Measurements from ENCODE around the gene PFKL. TPM values are rescaled to one million over a fixed set of nuclear protein-coding genes. Genes with fewer than 3 reads are reported as not detected.

The PFKL gene
- polyA plus RNA-seq, 1 donor (not counting 4 experiments of a cell fraction or from before 2014, with no cell fraction given): 46.6 TPM

DNA sequence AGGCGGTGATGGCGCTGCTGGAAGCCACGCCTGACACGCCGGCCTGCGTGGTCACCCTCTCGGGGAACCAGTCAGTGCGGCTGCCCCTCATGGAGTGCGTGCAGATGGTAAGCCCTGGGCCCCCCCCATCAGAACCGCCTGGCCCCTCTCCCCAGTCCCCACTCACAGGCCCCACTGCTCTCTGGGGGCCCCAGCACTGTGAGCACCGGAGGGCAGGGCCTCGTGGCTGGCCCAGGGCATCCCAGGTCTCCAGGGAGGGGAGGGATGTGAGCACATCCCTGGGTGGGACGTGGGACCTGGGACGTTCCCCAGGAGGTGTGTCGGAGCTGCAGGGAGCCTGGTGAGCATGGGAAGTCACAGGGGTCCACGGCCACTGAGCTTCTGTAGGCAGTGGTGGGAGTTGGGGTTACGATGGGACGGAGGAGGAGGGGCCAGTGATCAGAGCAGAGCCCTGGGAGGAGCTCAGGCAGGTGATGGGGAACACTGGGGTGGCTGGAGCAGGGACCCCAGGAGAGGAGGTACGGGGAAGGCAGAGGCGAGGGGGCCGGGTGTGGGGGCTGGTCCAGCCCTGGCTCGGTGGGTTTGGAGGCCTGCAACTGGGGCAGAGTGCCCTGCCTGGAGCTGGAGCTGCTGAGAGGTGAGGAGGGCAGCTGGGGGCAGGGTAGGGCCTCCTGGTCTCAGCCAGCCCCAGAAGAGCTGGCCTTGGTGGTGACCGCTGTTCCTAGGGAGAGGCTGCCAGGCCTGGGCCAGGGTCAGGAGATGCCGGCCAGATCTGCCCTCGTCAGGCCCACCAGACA lies 18.8 kb downstream of the PFKL start:
- dilution Hi-C loops (cut with MboI; ENCODE audit: extremely low pct_ligation_motif_present, low sequenced_read_pairs): no loop called here
- H3K27me3 ChIP-seq (ENCODE audit: control insufficient read depth, extremely low read depth, insufficient read depth, low read length): no peaks in the 10 kb centered on the region
- no peak overlapping the region for H3K27ac ChIP-seq (ENCODE audit: control insufficient read depth, insufficient read depth, low read length)
- no peak overlapping the region for H3K4me2 ChIP-seq (ENCODE audit: control insufficient read depth, extremely low read depth, insufficient read depth, low read depth, low read length)
- peaks cover 19 to 36% of the 10 kb centered on the region in 2 experiments for H3K36me3 ChIP-seq (ENCODE audit: control insufficient read depth in 2 of 2, extremely low read depth in 1 of 2, insufficient read depth in 2 of 2, low read length in 2 of 2)
- H3K9ac ChIP-seq (ENCODE audit: control insufficient read depth, extremely low read depth, insufficient read depth, low read length): no peak overlapping the region
- H3K9me3 ChIP-seq (ENCODE audit: control insufficient read depth, low read depth, low read length): no peaks in the 10 kb centered on the region
- H3K79me2 ChIP-seq (ENCODE audit: control insufficient read depth, insufficient read depth, low read length): no peaks in the 10 kb centered on the region
- no peak for TF ChIP-seq EZH2 (IDR thresholded peaks at IDR 0.05; ENCODE audit: low read length)
- H3K9me1 ChIP-seq (ENCODE audit: control insufficient read depth, extremely low read depth, insufficient read depth, low read length): no peaks in the 10 kb centered on the region
- no peak for DNase-seq (ENCODE audit: low read depth, low spot score)
- H2AFZ ChIP-seq (ENCODE audit: control insufficient read depth, low read length): no peak overlapping the region
- H3K4me3 ChIP-seq (ENCODE audit: control insufficient read depth in 2 of 3, extremely low read depth in 1 of 3, insufficient read depth in 2 of 3, low read depth in 1 of 3, low read length in 3 of 3): no peak overlapping the region
- no peak for FAIRE-seq
- peaks cover 3% of the 10 kb centered on the region for H3K4me1 ChIP-seq (ENCODE audit: control insufficient read depth, extremely low read depth, insufficient read depth, low read length)
- no peaks in the 10 kb centered on the region for H4K20me1 ChIP-seq (ENCODE audit: control insufficient read depth, extremely low read depth, insufficient read depth, low read length)

DNA sequence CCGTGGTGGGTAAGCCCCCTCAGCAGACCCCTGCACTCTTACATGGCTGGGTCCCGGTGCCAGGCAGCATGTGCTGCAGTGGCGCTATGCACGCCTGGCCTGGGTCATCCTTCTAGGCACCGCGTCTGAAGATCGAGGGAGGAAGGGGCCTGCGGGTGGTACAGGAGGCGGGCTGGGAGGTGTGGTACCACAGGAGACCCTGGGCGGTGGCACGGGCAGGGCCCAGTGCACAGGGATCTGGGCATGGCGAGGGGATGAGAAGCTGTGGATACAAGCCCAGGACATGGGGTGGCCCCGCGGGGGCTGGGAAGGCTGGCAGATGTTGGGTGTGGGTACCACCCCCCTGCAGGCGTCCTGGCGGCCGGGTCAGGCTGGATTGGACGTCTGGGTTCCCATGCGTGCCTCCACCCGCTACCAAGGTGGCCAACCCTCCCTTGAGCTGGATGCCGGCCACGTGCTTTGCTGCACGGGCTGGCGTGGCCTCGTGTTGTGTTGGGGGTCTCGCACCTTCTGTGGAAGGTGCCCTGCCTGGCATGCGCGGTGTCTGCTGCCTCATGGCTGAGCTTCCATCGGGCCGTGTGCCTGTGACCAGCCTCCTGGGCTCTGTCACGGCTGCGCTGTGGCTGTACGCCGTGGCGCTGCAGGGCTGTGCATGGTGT lies 19.7 kb downstream of the PFKL start:
- Histone ChIP-seq H3K4me1 (ENCODE audit: control insufficient read depth, extremely low read depth, insufficient read depth, low read length) (peaks cover 3% of the 10 kb centered on the region), H2AFZ (ENCODE audit: control insufficient read depth, low read length) (no peak overlapping the region), H3K27me3 (ENCODE audit: control insufficient read depth, extremely low read depth, insufficient read depth, low read length) (no peaks in the 10 kb centered on the region), H3K79me2 (ENCODE audit: control insufficient read depth, insufficient read depth, low read length) (no peaks in the 10 kb centered on the region), H4K20me1 (ENCODE audit: control insufficient read depth, extremely low read depth, insufficient read depth, low read length) (no peaks in the 10 kb centered on the region), H3K9me1 (ENCODE audit: control insufficient read depth, extremely low read depth, insufficient read depth, low read length) (no peaks in the 10 kb centered on the region), H3K36me3 (ENCODE audit: control insufficient read depth in 2 of 2, extremely low read depth in 1 of 2, insufficient read depth in 2 of 2, low read length in 2 of 2) (peaks cover 19 to 33% of the 10 kb centered on the region in 2 experiments), H3K9me3 (ENCODE audit: control insufficient read depth, low read depth, low read length) (no peaks in the 10 kb centered on the region), H3K4me2 (ENCODE audit: control insufficient read depth, extremely low read depth, insufficient read depth, low read depth, low read length) (no peak overlapping the region), H3K4me3 (ENCODE audit: control insufficient read depth in 2 of 3, extremely low read depth in 1 of 3, insufficient read depth in 2 of 3, low read depth in 1 of 3, low read length in 3 of 3) (no peak overlapping the region), H3K9ac (ENCODE audit: control insufficient read depth, extremely low read depth, insufficient read depth, low read length) (no peak overlapping the region), H3K27ac (ENCODE audit: control insufficient read depth, insufficient read depth, low read length) (no peak overlapping the region)
- DNase-seq (ENCODE audit: low read depth, low spot score): no peak
- no peak for TF ChIP-seq EZH2 (IDR thresholded peaks at IDR 0.05; ENCODE audit: low read length)
- TF ChIP-seq, protein P1, sequence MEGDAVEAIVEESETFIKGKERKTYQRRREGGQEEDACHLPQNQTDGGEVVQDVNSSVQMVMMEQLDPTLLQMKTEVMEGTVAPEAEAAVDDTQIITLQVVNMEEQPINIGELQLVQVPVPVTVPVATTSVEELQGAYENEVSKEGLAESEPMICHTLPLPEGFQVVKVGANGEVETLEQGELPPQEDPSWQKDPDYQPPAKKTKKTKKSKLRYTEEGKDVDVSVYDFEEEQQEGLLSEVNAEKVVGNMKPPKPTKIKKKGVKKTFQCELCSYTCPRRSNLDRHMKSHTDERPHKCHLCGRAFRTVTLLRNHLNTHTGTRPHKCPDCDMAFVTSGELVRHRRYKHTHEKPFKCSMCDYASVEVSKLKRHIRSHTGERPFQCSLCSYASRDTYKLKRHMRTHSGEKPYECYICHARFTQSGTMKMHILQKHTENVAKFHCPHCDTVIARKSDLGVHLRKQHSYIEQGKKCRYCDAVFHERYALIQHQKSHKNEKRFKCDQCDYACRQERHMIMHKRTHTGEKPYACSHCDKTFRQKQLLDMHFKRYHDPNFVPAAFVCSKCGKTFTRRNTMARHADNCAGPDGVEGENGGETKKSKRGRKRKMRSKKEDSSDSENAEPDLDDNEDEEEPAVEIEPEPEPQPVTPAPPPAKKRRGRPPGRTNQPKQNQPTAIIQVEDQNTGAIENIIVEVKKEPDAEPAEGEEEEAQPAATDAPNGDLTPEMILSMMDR (optimal IDR thresholded peaks at IDR 0.05 in 1 of 3, IDR thresholded peaks at IDR 0.05 in 1 of 3, conservative IDR thresholded peaks at IDR 0.05 in 1 of 3; ENCODE audit: extremely low read depth in 1 of 3, insufficient read depth in 2 of 3, low read length in 3 of 3): no peak
- FAIRE-seq: no peak
- dilution Hi-C loops (cut with MboI; ENCODE audit: extremely low pct_ligation_motif_present, low sequenced_read_pairs): no loop called here

Data from keratinocyte (primary cell).